Kidney (tissue), 14 donors: ENCODE measurements around the gene SLX4IP. TPM values are rescaled to one million over a fixed set of nuclear protein-coding genes. Genes with fewer than 3 reads are reported as not detected.

Experiments
- DNase-seq, 5 donors: peaks; one replicate each; pipeline ENCODE4 v3.0.0-alpha.2; 2013 to 2020
- FAIRE-seq: peaks from 2 replicates; lab custom pipeline; 2012; peaks lifted over from hg19 to GRCh38; lab: Jason Lieb, UNC
- H3K27ac ChIP-seq, 2 donors: one replicate each; pipeline ENCODE4 v1.7.0; 2013; ENCODE audit warnings: low read depth in 2 of 2, low read length in 2 of 2, inconsistent platforms in 1 of 2
- H3K27me3 ChIP-seq: one replicate; pipeline ENCODE4 v1.7.1; 2013; ENCODE audit warnings: low read length, inconsistent platforms; ENCODE audit not compliant: control insufficient read depth, insufficient read depth
- H3K36me3 ChIP-seq, 3 donors: one replicate each; pipeline versions ENCODE4 v1.7.0 to v1.7.1; 2013; ENCODE audit warnings: low read length in 3 of 3, control low read depth in 1 of 3, inconsistent platforms in 1 of 3; ENCODE audit not compliant: insufficient read depth in 3 of 3, control insufficient read depth in 2 of 3
- H3K4me1 ChIP-seq, 3 donors: one replicate each; pipeline versions ENCODE4 v1.7.0 to v1.7.1; 2013; ENCODE audit warnings: low read length in 3 of 3, inconsistent platforms in 1 of 3, low read depth in 1 of 3; ENCODE audit not compliant: control insufficient read depth in 2 of 3, insufficient read depth in 2 of 3
- H3K4me3 ChIP-seq, 3 donors: one replicate each; pipeline versions ENCODE4 v1.7.0 to v1.8.1; 2013; ENCODE audit warnings: low read length in 3 of 3, control low read depth in 1 of 3, inconsistent platforms in 1 of 3
- H3K9ac ChIP-seq, 3 donors: one replicate each; pipeline versions ENCODE4 v1.7.0 to v1.7.1; 2013; ENCODE audit warnings: low read length in 3 of 3, control low read depth in 1 of 3, inconsistent platforms in 1 of 3
- H3K9me3 ChIP-seq, 3 donors: one replicate each; pipeline versions ENCODE4 v1.7.0 to v1.7.1; 2013; ENCODE audit warnings: low read length in 3 of 3, control low read depth in 1 of 3, inconsistent platforms in 1 of 3; ENCODE audit not compliant: control insufficient read depth in 2 of 3, insufficient read depth in 1 of 3
- CTCF ChIP-seq: IDR thresholded peaks from 3 replicates; pipeline ENCODE4 v1.5.1; 2012; ENCODE audit warnings: mild to moderate bottlenecking, moderate library complexity, borderline replicate concordance; ENCODE audit not compliant: insufficient read depth; ENCODE audit errors: extremely low read depth
- intact Hi-C: fragments of 100-400 bp; cut with DNase I; formaldehyde crosslinking; loops from one replicate; pipeline ENCODE4 v1.11.1; 2022
- polyA plus RNA-seq: library from polyadenylated mRNA; stranded (reverse); fragments of 350-450 nt; fragmentation: Illumina TruSeq; extraction: RNeasy Lipid Tissue Mini Kit (QIAGEN cat#74804); gene quantifications from one replicate; pipeline ENCODE4 v1.2.3, GENCODE V29; 2014; ENCODE audit warnings: low read depth, low replicate concordance; ENCODE audit not compliant: insufficient read depth
- total RNA-seq: library from RNA; stranded (reverse); fragmentation: NEBNext Ultra II Directional; extraction: Animal tissue kit (Norgen Biotek cat#: 25700); gene quantifications from one replicate; pipeline ENCODE4 v1.2.1, GENCODE V29; 2021
- donor health status: control.
- donor health status: control.
- donor health status: control.
- donor health status: control.
- donor health status: control.
- donor health status: DM: yes; HTN: yes; CAD: no.
- donor health status: Normal renal cell carcinoma (clear cell type).

The SLX4IP gene
- total and polyA plus RNA-seq, 2 donors from 2014 or later = 2.6 to 7.6 TPM

DNA sequence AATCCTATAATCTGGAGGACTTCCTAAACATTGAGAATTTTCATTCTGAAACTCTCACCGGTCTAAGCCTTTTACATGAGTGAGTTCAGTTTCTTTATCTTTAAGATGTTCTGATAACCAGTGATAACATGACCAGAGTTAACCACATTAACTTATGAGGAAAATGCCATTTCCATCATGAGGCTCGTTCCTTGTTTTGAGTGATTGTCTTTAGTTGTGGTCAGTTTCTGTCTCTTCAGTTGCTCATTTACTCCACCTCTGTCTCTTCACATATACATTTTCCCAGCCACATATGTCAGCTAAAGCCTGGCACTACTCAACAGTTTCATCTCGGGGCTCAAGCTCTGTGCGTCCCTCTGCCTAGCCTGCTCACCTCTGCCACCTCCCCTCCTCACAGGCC, 168.3 kb downstream of the SLX4IP start:
- no peak for FAIRE-seq
- Histone ChIP-seq H3K27ac (peak overlapping the region in 1 of 2 donors; percentile 52), H3K36me3 (peaks cover 0 to 4% (median 0%) of the 10 kb centered on the region in 3 donors), H3K9me3 (no peaks in the 10 kb centered on the region), H3K4me1 (no peaks in the 10 kb centered on the region), H3K4me3 (no peak overlapping the region), H3K9ac (no peak overlapping the region), H3K27me3 (no peaks in the 10 kb centered on the region)
- TF ChIP-seq CTCF = no peak
- intact Hi-C loops = no loop called here
- DNase-seq = no peak

DNA sequence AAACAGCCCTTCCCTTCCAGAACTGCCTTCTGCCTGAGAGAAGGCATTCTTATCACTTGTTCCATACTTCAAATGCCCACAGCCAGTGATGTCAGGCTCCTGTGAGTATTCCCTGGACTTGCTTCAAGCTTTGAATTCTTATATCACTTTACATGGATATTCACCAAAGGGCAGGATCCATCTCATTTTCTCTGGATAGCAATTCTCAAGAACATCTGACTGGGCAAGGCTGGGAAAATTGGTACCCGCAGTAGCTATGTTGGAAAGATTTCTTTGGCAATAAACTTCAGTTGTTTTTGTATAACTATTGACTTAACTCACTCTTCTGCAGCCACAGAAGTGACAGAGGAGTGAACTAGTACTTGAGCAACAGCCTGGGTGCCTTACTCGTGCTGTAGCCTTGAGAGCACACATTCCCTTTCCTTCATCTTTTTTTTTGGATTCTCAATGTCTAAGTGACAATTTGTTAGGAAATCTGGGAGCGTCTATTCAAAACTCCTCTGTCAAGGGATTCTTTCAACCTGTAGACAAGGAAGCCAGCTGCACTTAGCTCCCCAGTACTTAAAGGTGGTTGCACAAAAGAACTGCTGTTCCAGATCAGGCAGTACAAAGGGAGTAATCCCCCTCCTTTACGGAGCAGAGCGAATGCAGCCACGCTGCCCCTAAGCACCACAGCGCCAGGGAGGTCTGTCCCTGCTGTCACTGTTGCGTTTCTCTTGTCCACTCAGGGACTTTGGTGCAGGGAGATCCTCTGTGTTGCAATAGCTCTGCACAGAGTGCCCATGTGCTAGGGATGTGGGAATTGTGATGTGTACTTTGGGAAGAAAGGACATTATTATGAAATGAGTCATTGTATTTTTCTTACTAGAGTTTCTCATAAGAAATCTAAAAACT, 169.1 kb downstream of the SLX4IP start:
- peak in 1 of 5 donors; percentile 88 for DNase-seq

GRCh38 chr20:10604865-10605440, 169.8 kb downstream of the SLX4IP start:
- intact Hi-C loops = no loop called here
- TF ChIP-seq CTCF = no peak
- peak overlapping the region in 1 of 2 donors; percentile 51 for H3K27ac ChIP-seq
- H3K36me3 ChIP-seq = peaks cover 0 to 4% (median 0%) of the 10 kb centered on the region in 3 donors
- no peak for DNase-seq
- H3K4me3 ChIP-seq = no peak overlapping the region
- no peak for FAIRE-seq
- H3K9ac ChIP-seq = no peak overlapping the region
- no peaks in the 10 kb centered on the region for H3K4me1 ChIP-seq
- no peaks in the 10 kb centered on the region for H3K27me3 ChIP-seq
- H3K9me3 ChIP-seq = no peaks in the 10 kb centered on the region

More for the DNA sequence above, 169.1 kb downstream of the SLX4IP start:
- FAIRE-seq = no peak
- H3K4me3 ChIP-seq = no peak overlapping the region
- H3K27ac ChIP-seq = peak overlapping the region in 1 of 2 donors; percentile 71
- H3K36me3 ChIP-seq = peaks cover 0 to 4% (median 0%) of the 10 kb centered on the region in 3 donors
- H3K27me3 ChIP-seq = no peaks in the 10 kb centered on the region
- no peaks in the 10 kb centered on the region for H3K4me1 ChIP-seq
- no peak overlapping the region for H3K9ac ChIP-seq
- TF ChIP-seq CTCF = no peak
- intact Hi-C loops = no loop called here
- H3K9me3 ChIP-seq = no peaks in the 10 kb centered on the region
